Measurements from ENCODE around the gene SPEM3. TPM values are rescaled to one million over a fixed set of nuclear protein-coding genes. Genes with fewer than 3 reads are reported as not detected.

The SPEM3 gene
- total RNA-seq, 5 donors from 2014 or later (not counting 1 experiment from before 2014, with no cell fraction given) = not detected

- H3K27me3 Mint-ChIP-seq = no peaks in the 10 kb centered on the region
- Histone ChIP-seq H3K4me3 (ENCODE audit: control insufficient read depth in 1 of 2, extremely low read depth in 1 of 2, low read length in 1 of 2) (no peak overlapping the region), H3K27me3 (replicated peaks in 1 of 2; ENCODE audit: control insufficient read depth in 2 of 2, extremely low read depth in 1 of 2, insufficient read depth in 2 of 2, low read length in 1 of 2) (no peaks in the 10 kb centered on the region), H3K4me1 (ENCODE audit: control insufficient read depth in 1 of 2, extremely low read depth in 1 of 2, insufficient read depth in 2 of 2, low read length in 2 of 2) (peaks cover 0 to 10% of the 10 kb centered on the region in 2 experiments), H3K27ac (ENCODE audit: low read length) (no peak overlapping the region), H3K9me3 (no peaks in the 10 kb centered on the region), H3K36me3 (ENCODE audit: control insufficient read depth in 2 of 2, extremely low read depth in 1 of 2, insufficient read depth in 1 of 2, low read length in 1 of 2) (peaks cover 2 to 20% of the 10 kb centered on the region in 2 donors)
- ATAC-seq (replicated peaks in 1 of 4) (no peak), DNase-seq (no peak)
- H3K36me3 Mint-ChIP-seq = peaks cover 6% of the 10 kb centered on the region
- H3K9me3 Mint-ChIP-seq = no peaks in the 10 kb centered on the region
- POLR2A ChIA-PET = interaction anchor here in 1 of 2 donors (0.6 kb wide), 1 partner anchor 35 kb away, joined by 3 read pairs; no protein-coding TSS in a partner anchor
- CTCF ChIA-PET = interaction anchor here in 1 of 2 donors (0.7 kb wide), 1 partner anchor 16 kb away, joined by 3 read pairs; no protein-coding TSS in a partner anchor
- H3K4me3 Mint-ChIP-seq = no peak overlapping the region
- no CpG with 5 or more reads among the region's 3 CpGs for WGBS (ENCODE audit: insufficient coverage)
- peaks cover 10 to 22% (median 16%) of the 10 kb centered on the region in 3 donors for H3K4me1 Mint-ChIP-seq
- peak overlapping the region in 1 of 2 donors; percentile 58 for H3K27ac Mint-ChIP-seq
These were observed 31.4 kb downstream of the SPEM3 start for GRCh38 chr17:7459961-7460545.

GRCh38 chr17:7460850-7461660 lies 32.4 kb downstream of the SPEM3 start:
- Histone ChIP-seq H3K27me3 (replicated peaks in 1 of 2; ENCODE audit: control insufficient read depth in 2 of 2, extremely low read depth in 1 of 2, insufficient read depth in 2 of 2, low read length in 1 of 2) (no peaks in the 10 kb centered on the region), H3K36me3 (ENCODE audit: control insufficient read depth in 2 of 2, extremely low read depth in 1 of 2, insufficient read depth in 1 of 2, low read length in 1 of 2) (peaks cover 2 to 30% of the 10 kb centered on the region in 2 donors), H3K4me1 (ENCODE audit: control insufficient read depth in 1 of 2, extremely low read depth in 1 of 2, insufficient read depth in 2 of 2, low read length in 2 of 2) (peaks cover 0 to 8% of the 10 kb centered on the region in 2 experiments), H3K4me3 (ENCODE audit: control insufficient read depth in 1 of 2, extremely low read depth in 1 of 2, low read length in 1 of 2) (no peak overlapping the region), H3K9me3 (no peaks in the 10 kb centered on the region), H3K27ac (ENCODE audit: low read length) (no peak overlapping the region)
- CTCF ChIA-PET = interaction anchor here in 1 of 2 donors (0.7 kb wide), 1 partner anchor 15 kb away, joined by 3 read pairs; no protein-coding TSS in a partner anchor
- 91% methylated on average over 5 of the region's 7 CpGs for WGBS (ENCODE audit: insufficient coverage)
- Mint-ChIP-seq H3K36me3 (peaks cover 8% of the 10 kb centered on the region), H3K4me3 (no peak overlapping the region), H3K27me3 (no peaks in the 10 kb centered on the region), H3K27ac (no peak overlapping the region), H3K4me1 (peaks cover 7 to 18% (median 11%) of the 10 kb centered on the region in 3 donors), H3K9me3 (no peaks in the 10 kb centered on the region)
- POLR2A ChIA-PET = interaction anchor here in 1 of 2 donors (0.6 kb wide), 1 partner anchor 34 kb away, joined by 3 read pairs; no protein-coding TSS in a partner anchor
- ATAC-seq (replicated peaks in 1 of 4) (no peak), DNase-seq (no peak)

GRCh38 chr17:7462474-7463371 lies 34.1 kb downstream of the SPEM3 start:
- ATAC-seq (replicated peaks in 1 of 4) = peak in 1 of 4 experiments; percentile 22
- ChIA-PET POLR2A (interaction anchor here in 1 of 2 donors (0.6 kb wide), 1 partner anchor 17 kb away, joined by 4 read pairs; the partner anchor contains the start of gene ZBTB4), CTCF (interaction anchor here in 1 of 2 donors (0.6 kb wide), 1 partner anchor 107 kb away, joined by 3 read pairs; no protein-coding TSS in a partner anchor)
- Mint-ChIP-seq H3K9me3 (no peaks in the 10 kb centered on the region), H3K36me3 (peaks cover 15% of the 10 kb centered on the region), H3K27me3 (no peaks in the 10 kb centered on the region), H3K4me3 (no peak overlapping the region), H3K27ac (no peak overlapping the region), H3K4me1 (peaks cover 6 to 13% (median 8%) of the 10 kb centered on the region in 3 donors)
- H3K36me3 ChIP-seq (ENCODE audit: control insufficient read depth in 2 of 2, extremely low read depth in 1 of 2, insufficient read depth in 1 of 2, low read length in 1 of 2) = peaks cover 8 to 45% of the 10 kb centered on the region in 2 donors
- no peaks in the 10 kb centered on the region for H3K27me3 ChIP-seq (replicated peaks in 1 of 2; ENCODE audit: control insufficient read depth in 2 of 2, extremely low read depth in 1 of 2, insufficient read depth in 2 of 2, low read length in 1 of 2)
- no peaks in the 10 kb centered on the region for H3K9me3 ChIP-seq
- H3K4me3 ChIP-seq (ENCODE audit: control insufficient read depth in 1 of 2, extremely low read depth in 1 of 2, low read length in 1 of 2) = no peak overlapping the region
- no peak for DNase-seq
- H3K27ac ChIP-seq (ENCODE audit: low read length) = no peak overlapping the region
- peaks cover 6 to 9% of the 10 kb centered on the region in 2 experiments for H3K4me1 ChIP-seq (ENCODE audit: control insufficient read depth in 1 of 2, extremely low read depth in 1 of 2, insufficient read depth in 2 of 2, low read length in 2 of 2)
- 94% methylated on average over 31 of the region's 44 CpGs for WGBS (ENCODE audit: insufficient coverage)

- Mint-ChIP-seq H3K27ac (no peak overlapping the region), H3K27me3 (no peaks in the 10 kb centered on the region), H3K4me1 (peaks cover 8 to 14% (median 10%) of the 10 kb centered on the region in 3 donors), H3K4me3 (no peak overlapping the region), H3K9me3 (no peaks in the 10 kb centered on the region), H3K36me3 (peaks cover 15% of the 10 kb centered on the region)
- no peak overlapping the region for H3K27ac ChIP-seq (ENCODE audit: low read length)
- H3K4me1 ChIP-seq (ENCODE audit: control insufficient read depth in 1 of 2, extremely low read depth in 1 of 2, insufficient read depth in 2 of 2, low read length in 2 of 2) = peaks cover 6 to 14% of the 10 kb centered on the region in 2 experiments
- peaks cover 8 to 48% of the 10 kb centered on the region in 2 donors for H3K36me3 ChIP-seq (ENCODE audit: control insufficient read depth in 2 of 2, extremely low read depth in 1 of 2, insufficient read depth in 1 of 2, low read length in 1 of 2)
- 100% methylated on average over 6 of the region's 14 CpGs for WGBS (ENCODE audit: insufficient coverage)
- no peak for DNase-seq
- no peaks in the 10 kb centered on the region for H3K9me3 ChIP-seq
- H3K4me3 ChIP-seq (ENCODE audit: control insufficient read depth in 1 of 2, extremely low read depth in 1 of 2, low read length in 1 of 2) = no peak overlapping the region
- ATAC-seq (replicated peaks in 1 of 4) = peak in 1 of 4 experiments; percentile 14
- H3K27me3 ChIP-seq (replicated peaks in 1 of 2; ENCODE audit: control insufficient read depth in 2 of 2, extremely low read depth in 1 of 2, insufficient read depth in 2 of 2, low read length in 1 of 2) = no peaks in the 10 kb centered on the region
- ChIA-PET POLR2A (no interaction called here), CTCF (no interaction called here)
These were observed 34.8 kb downstream of the SPEM3 start for GRCh38 chr17:7463372-7463846.

- WGBS (ENCODE audit: insufficient coverage) = 97% methylated on average over 4 of the region's 9 CpGs
- peaks cover 12 to 19% (median 12%) of the 10 kb centered on the region in 3 donors for H3K4me1 Mint-ChIP-seq
- peaks cover 15% of the 10 kb centered on the region for H3K36me3 Mint-ChIP-seq
- H3K27me3 Mint-ChIP-seq = no peaks in the 10 kb centered on the region
- CTCF ChIA-PET = no interaction called here
- peaks cover 8 to 50% of the 10 kb centered on the region in 2 donors for H3K36me3 ChIP-seq (ENCODE audit: control insufficient read depth in 2 of 2, extremely low read depth in 1 of 2, insufficient read depth in 1 of 2, low read length in 1 of 2)
- DNase-seq = no peak
- no peaks in the 10 kb centered on the region for H3K27me3 ChIP-seq (replicated peaks in 1 of 2; ENCODE audit: control insufficient read depth in 2 of 2, extremely low read depth in 1 of 2, insufficient read depth in 2 of 2, low read length in 1 of 2)
- H3K4me3 ChIP-seq (ENCODE audit: control insufficient read depth in 1 of 2, extremely low read depth in 1 of 2, low read length in 1 of 2) = no peak overlapping the region
- peaks cover 6 to 15% of the 10 kb centered on the region in 2 experiments for H3K4me1 ChIP-seq (ENCODE audit: control insufficient read depth in 1 of 2, extremely low read depth in 1 of 2, insufficient read depth in 2 of 2, low read length in 2 of 2)
- H3K27ac ChIP-seq (ENCODE audit: low read length) = no peak overlapping the region
- POLR2A ChIA-PET = interaction anchor here in 1 of 2 donors (0.9 kb wide), 1 partner anchor 21 kb away, joined by 3 read pairs; no protein-coding TSS in a partner anchor
- H3K9me3 Mint-ChIP-seq = no peaks in the 10 kb centered on the region
- no peak overlapping the region for H3K27ac Mint-ChIP-seq
- H3K9me3 ChIP-seq = no peaks in the 10 kb centered on the region
- ATAC-seq (replicated peaks in 1 of 4) = no peak
- no peak overlapping the region for H3K4me3 Mint-ChIP-seq
These were observed 35.4 kb downstream of the SPEM3 start for GRCh38 chr17:7464081-7464480.

Measured in T-cell (primary cell).